GF-D8 (cell line): ENCODE data around the gene TOGARAM2.

Source experiments
- DNase-seq: peaks from one replicate; lab custom pipeline; 2025; lab: John Stamatoyannopoulos, UW

The TOGARAM2 gene

GRCh38 chr2:28981016-28981441 lies at the start of gene TOGARAM2:
Gene TOGARAM2 (plus strand): TSS chr2:28981298. CDS start chr2:28994835, 13,537 bp downstream.
- DNase-seq = no peak

- no peak for DNase-seq
These were observed 46.3 kb upstream of the TOGARAM2 start for GRCh38 chr2:28934769-28935168.

GRCh38 chr2:28941008-28941407 lies 40.1 kb upstream of the TOGARAM2 start:
- no peak for DNase-seq

DNA sequence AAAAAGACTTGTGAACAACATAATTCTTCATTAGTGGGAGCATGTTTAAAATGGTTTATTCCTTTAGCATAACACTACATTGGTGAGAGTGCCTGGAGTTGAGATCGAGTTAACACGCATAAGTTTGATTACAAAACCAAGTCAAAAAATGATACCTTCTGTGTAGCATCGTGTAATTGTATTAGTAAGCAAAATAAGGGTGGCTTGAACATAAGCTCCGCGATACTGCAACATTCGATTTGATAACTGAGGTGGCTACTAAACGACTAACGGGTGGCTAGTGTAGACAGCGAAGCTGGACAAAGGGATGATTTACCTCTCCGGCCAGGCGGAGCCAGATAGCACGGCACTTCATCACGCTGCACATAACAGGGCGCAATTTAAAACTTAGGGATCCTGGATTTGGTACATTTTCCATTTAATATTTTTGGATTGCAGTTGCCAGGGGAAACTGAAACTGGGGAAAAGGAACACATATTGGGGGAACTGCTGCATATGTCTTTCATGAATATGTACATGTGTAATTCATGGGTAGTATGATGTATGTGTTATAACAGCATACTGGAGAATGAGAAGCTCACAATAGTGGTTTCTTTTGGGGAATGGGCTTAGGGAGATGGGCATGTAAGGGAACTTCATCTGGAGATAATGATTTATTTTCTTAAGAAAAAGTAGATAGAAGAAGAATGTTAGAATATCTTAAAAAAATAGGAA lies 36.4 kb upstream of the TOGARAM2 start:
- DNase-seq = no peak

GRCh38 chr2:28948160-28948559 lies 32.9 kb upstream of the TOGARAM2 start:
- no peak for DNase-seq

GRCh38 chr2:28949190-28949589 lies 31.9 kb upstream of the TOGARAM2 start:
- DNase-seq = no peak

GRCh38 chr2:28949617-28950305 lies 31.3 kb upstream of the TOGARAM2 start:
- no peak for DNase-seq

DNA sequence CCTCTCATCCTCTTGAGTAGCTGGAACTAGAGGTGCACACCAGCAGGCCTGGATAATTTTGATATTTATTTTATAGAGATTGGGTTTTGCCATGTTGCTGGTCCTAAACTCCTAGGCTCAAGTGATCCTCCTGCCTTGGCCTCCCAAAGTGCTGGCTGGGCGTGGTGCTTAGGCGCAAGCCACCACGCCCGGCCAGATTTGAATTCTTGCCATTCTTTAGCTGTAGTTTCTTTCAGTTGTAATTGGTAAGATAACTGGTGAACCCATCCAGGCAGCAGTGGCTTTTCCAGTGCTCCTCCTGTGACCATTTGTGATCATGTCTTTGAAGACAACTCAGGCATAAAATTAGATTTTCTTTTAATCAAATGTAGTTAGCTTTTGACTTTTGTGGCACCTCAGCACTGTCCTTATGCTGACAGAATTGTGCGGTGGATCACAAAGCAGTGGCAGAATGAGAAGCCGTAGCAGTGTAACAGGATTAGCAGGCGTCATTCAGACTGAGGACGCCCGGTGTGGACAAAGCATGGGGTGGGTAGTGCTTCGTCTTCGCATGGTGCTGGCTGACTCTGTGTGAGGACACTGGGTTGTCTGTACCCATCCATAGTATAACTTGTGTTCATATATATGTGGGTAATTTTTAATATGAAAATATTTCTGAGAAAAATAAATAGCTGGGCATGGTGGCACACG lies 30.0 kb upstream of the TOGARAM2 start:
- DNase-seq = no peak

- peak; percentile 76 for DNase-seq
These were observed 28.9 kb upstream of the TOGARAM2 start for GRCh38 chr2:28951910-28952835.

DNA sequence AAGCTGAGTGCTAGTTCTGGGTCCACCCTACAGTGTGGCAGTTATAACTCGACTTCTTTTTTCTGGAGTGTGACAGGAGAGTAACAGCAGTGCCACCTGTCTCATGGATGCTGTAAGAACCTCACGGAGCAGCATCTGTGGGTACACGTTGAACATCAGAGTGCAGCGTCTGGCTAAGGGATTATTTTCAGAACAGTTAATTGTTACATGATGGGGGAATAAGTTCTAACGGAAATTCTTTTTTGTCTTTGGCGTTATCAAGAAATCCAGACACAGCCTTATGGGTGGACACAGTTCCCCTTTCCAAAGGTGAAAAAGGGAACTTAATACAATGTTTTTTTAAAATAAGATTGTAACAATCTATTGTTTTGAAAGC lies 28.3 kb upstream of the TOGARAM2 start:
- DNase-seq = peak; percentile 92

- no peak for DNase-seq
These were observed 25.6 kb upstream of the TOGARAM2 start for GRCh38 chr2:28955467-28955866.

DNA sequence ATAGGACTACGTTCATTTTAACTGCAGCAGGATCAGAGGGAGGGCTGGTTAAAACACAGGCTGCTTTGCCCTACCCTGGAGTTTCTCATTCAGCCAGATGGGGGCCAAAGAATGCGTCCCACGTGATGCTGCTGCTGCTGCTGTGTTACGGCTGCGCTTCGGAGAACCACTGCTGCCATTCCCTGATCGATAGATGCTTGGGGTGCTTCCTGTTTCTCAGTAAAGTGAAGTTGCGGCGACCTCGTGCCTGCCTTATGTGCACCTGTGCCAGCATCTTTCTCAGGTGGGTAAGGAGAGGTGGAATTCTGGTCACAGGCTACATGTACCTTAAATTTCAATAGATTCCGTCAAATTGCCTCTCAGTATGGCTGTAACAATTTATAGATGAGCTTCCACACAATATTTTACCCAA lies 24.7 kb upstream of the TOGARAM2 start:
- no peak for DNase-seq

DNA sequence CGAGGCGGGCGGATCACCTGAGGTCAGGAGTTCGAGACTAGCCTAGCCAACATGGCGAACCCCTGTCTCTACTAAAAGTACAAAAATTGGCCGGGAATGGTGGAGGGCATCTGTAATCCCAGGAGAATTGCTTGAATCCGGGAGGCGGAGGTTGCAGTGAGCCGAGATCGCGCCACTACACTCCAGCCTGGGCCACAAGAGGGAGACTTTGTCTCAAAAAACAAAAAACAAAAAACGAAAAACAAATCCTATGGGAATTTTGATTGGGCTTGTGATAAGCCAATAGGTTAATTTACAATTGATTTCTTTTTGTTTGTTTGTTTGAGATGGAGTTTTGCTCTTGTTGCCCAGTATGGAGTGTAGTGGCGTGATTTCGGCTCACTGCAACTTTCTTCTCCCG lies 24.2 kb upstream of the TOGARAM2 start:
- no peak for DNase-seq

- no peak for DNase-seq
These were observed 22.4 kb upstream of the TOGARAM2 start for GRCh38 chr2:28958689-28959088.

GRCh38 chr2:28960401-28960800 lies 20.7 kb upstream of the TOGARAM2 start:
- DNase-seq = no peak

- DNase-seq = no peak
These were observed 18.6 kb upstream of the TOGARAM2 start for GRCh38 chr2:28962505-28962904.

- no peak for DNase-seq
These were observed 10.5 kb upstream of the TOGARAM2 start for GRCh38 chr2:28970464-28971160.

DNA sequence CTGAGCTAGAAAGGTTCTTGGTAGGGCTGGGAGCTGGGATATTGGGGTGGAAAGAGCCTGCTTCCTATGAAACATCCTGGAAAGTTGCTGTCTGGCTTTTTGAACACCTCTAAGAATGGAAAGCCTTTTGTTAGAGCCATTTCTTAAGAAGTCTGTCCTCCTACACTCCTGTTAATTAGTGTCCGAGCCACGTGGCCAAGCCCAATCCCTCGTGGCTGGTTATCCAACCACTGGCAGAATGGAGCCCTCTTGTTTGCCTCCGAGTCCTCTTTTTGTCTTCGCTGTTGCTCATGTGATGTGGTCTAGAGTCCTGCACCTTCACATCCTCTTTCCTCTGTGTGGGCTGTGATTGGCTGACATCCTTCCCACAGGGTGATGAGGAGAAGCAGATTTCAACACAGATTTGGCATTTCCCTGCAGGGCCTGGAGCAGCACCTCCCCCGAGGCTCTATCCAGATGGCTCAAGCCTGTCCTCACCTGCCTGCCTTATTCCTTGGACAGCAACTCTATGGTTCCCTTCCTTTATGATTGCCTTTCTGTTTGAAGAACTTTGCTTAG lies 8.2 kb upstream of the TOGARAM2 start:
- no peak for DNase-seq

GRCh38 chr2:28974252-28974651 lies 6.8 kb upstream of the TOGARAM2 start:
- no peak for DNase-seq

GRCh38 chr2:28975671-28976070 lies 5.4 kb upstream of the TOGARAM2 start:
- peak; percentile 51 for DNase-seq

- no peak for DNase-seq
These were observed 4.5 kb upstream of the TOGARAM2 start for GRCh38 chr2:28976584-28976983.
